ENCODE data around the gene SASH1.

DNA sequence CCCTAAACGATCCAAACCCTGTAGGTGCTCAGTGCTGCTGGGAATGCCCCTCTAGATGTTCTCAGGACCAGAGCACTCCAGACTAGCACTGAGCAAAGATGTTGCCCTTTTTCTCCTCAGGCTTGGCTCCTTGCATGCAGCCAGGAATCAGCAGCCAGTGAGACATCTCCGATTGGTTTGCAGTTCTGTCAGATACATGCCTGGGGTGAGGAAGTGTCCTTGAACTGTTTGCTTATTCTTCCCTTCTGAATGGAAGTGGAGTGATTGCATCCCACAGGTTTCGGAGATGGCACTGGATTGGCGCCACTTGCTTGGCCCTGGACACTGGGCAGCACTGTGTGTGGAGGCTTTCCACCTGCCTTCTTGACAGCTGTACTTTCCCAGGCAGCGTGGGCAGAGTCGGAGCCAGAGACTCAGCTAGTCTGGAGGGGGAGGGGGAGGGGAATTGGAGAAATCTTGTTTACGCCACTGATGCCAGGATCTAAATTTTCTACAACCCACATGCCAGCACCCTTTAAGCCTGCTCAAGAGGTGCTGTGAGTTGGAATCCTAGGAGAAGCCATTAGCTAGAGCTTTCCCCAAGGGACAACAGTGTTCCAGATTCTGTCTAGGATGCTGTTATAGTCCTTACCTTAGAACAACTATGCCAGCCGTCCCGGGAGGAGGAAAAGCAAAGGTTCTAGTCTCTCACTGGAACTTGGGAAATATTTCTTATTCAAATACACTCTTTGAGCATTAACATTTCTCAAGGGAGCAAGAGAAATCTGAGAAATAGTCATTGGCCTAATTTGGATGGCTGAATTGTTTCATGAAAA lies 49.2 kb upstream of the SASH1 start:
- TF ChIP-seq, protein P1, sequence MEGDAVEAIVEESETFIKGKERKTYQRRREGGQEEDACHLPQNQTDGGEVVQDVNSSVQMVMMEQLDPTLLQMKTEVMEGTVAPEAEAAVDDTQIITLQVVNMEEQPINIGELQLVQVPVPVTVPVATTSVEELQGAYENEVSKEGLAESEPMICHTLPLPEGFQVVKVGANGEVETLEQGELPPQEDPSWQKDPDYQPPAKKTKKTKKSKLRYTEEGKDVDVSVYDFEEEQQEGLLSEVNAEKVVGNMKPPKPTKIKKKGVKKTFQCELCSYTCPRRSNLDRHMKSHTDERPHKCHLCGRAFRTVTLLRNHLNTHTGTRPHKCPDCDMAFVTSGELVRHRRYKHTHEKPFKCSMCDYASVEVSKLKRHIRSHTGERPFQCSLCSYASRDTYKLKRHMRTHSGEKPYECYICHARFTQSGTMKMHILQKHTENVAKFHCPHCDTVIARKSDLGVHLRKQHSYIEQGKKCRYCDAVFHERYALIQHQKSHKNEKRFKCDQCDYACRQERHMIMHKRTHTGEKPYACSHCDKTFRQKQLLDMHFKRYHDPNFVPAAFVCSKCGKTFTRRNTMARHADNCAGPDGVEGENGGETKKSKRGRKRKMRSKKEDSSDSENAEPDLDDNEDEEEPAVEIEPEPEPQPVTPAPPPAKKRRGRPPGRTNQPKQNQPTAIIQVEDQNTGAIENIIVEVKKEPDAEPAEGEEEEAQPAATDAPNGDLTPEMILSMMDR (IDR thresholded peaks at IDR 0.05; ENCODE audit: borderline replicate concordance, extremely low read depth, low read length, poor library complexity, severe bottlenecking): no peak
- no peak for TF ChIP-seq EZH2 (IDR thresholded peaks at IDR 0.05; ENCODE audit: borderline replicate concordance, low read depth, low read length, severe bottlenecking)
